HepG2 (cell line): Measurements from ENCODE around the gene UQCR11. TPM values are rescaled to one million over a fixed set of nuclear protein-coding genes. Genes with fewer than 3 reads are reported as not detected.
A peak's percentile ranks its signal among the peaks of the same experiment; 100 is the strongest.

ENCODE experiments used
- BCL6 ChIP-seq: IDR thresholded peaks from 2 replicates; pipeline ENCODE4 v1.6.1; 2016; ENCODE audit warnings: missing genetic modification reagents, missing compliant biosample characterization
- ELF3 ChIP-seq: IDR thresholded peaks from 2 replicates; pipeline ENCODE4 v1.6.1; 2016; ENCODE audit warnings: missing genetic modification reagents, missing compliant biosample characterization
- GABPA ChIP-seq, 2 experiments: IDR thresholded peaks; 2 replicates each; pipeline ENCODE4 v1.6.1; 2011 to 2016; ENCODE audit warnings: low read depth in 2 of 2, low read length in 1 of 2, missing biosample characterization in 1 of 2, missing genetic modification characterization in 1 of 2
- HES4 ChIP-seq: sonication (generic); formaldehyde crosslinking; IDR thresholded peaks from 2 replicates; pipeline ENCODE4 v1.9.0; 2021; ENCODE audit warnings: mild to moderate bottlenecking, missing genetic modification reagents, borderline replicate concordance
- HNF4A ChIP-seq: sonication (generic); formaldehyde crosslinking; IDR thresholded peaks from 2 replicates; pipeline ENCODE4 v1.4.0; 2020; ENCODE audit warnings: missing genetic modification reagents
- MAX ChIP-seq: IDR thresholded peaks from 2 replicates; pipeline ENCODE4 v1.6.1; 2012; ENCODE audit warnings: inconsistent platforms
- MBNL3 ChIP-seq: fragments of 250-450 bp; sonication (Bioruptor Pico); conservative IDR thresholded peaks from 2 replicates; pipeline ENCODE4 v1.8.0; 2022; ENCODE audit warnings: mild to moderate bottlenecking, inconsistent platforms
- NAIF1 ChIP-seq: sonication (generic); formaldehyde crosslinking; IDR thresholded peaks from 2 replicates; pipeline ENCODE4 v1.5.0; 2020; ENCODE audit warnings: mild to moderate bottlenecking, missing genetic modification reagents, borderline replicate concordance
- ZNF430 ChIP-seq: sonication (generic); formaldehyde crosslinking; IDR thresholded peaks from 2 replicates; pipeline ENCODE4 v1.9.0; 2021; ENCODE audit warnings: mild to moderate bottlenecking, missing genetic modification reagents
- ZNF556 ChIP-seq: sonication (generic); formaldehyde crosslinking; IDR thresholded peaks from 2 replicates; pipeline ENCODE4 v1.4.0; 2020; ENCODE audit warnings: mild to moderate bottlenecking, missing genetic modification reagents, borderline replicate concordance
- ZNF558 ChIP-seq: sonication (generic); formaldehyde crosslinking; IDR thresholded peaks from 2 replicates; pipeline ENCODE4 v1.9.0; 2022; ENCODE audit warnings: mild to moderate bottlenecking, missing genetic modification reagents, borderline replicate concordance
- ZNF646 ChIP-seq: sonication (generic); formaldehyde crosslinking; IDR thresholded peaks from 2 replicates; pipeline ENCODE4 v1.9.0; 2021; ENCODE audit warnings: mild to moderate bottlenecking, missing genetic modification reagents
- ZNF775 ChIP-seq: sonication (generic); formaldehyde crosslinking; IDR thresholded peaks from 2 replicates; pipeline ENCODE4 v1.4.0; 2020; ENCODE audit warnings: missing genetic modification reagents, mild to moderate bottlenecking, moderate library complexity, borderline replicate concordance
- polyA plus RNA-seq, 8 experiments: library from polyadenylated mRNA; depleted of rRNA in 3 of 8; stranded (reverse) in 7 of 8; unstranded in 1 of 8; fragments of >200 nt; fragmentation: Illumina TruSeq in 4 of 8; extraction: Trizol in 4 of 8; gene quantifications; 2 replicates each; pipeline versions ENCODE4 v1.2.1 to v1.2.3, GENCODE V29; 2011 to 2016; ENCODE audit warnings: low read depth in 4 of 8, missing spikeins in 1 of 8, mixed read lengths in 1 of 8; ENCODE audit not compliant: insufficient read depth in 1 of 8
- total RNA-seq, 5 experiments: library from RNA; depleted of rRNA; stranded (reverse); fragments of >200 nt; fragmentation: Illumina TruSeq; extraction: Trizol; gene quantifications; 2 replicates each; pipeline ENCODE4 v1.2.3, GENCODE V29; 2016; ENCODE audit warnings: low read depth in 1 of 5

Gene UQCR11
- total and polyA plus RNA-seq, 2 of the 13 experiments (the other 11 are each of a cell fraction or from before 2014, with no cell fraction given): 125 to 214 TPM

GRCh38 chr19:1606138-1606651, 933 bp upstream of the UQCR11 start (continued):
- TF ChIP-seq GABPA (IDR thresholded peaks at IDR 0.05; ENCODE audit: low read depth, low read length) (no peak), GABPA (CRISPR knock-in tag; IDR thresholded peaks at IDR 0.05; ENCODE audit: low read depth) (no peak), ZNF556 (CRISPR knock-in tag) (0 out of 2 replicates have a peak, but pooled peaks have one; percentile 64), MBNL3 (no peak), NAIF1 (0 out of 2 replicates have a peak, but pooled peaks have one; percentile 3), ZNF775 (no peak), MAX (no peak), ZNF558 (CRISPR knock-in tag) (0 out of 2 replicates have a peak, but pooled peaks have one; percentile 39), BCL6 (CRISPR knock-in tag) (no peak), ZNF646 (no peak), HES4 (no peak), ELF3 (CRISPR knock-in tag) (0 out of 2 replicates have a peak, but pooled peaks have one; percentile 2), ZNF430 (CRISPR knock-in tag) (peak; percentile 46; the same call in 1 of the 2 replicates), HNF4A (CRISPR knock-in tag) (no peak)
